Measurements from ENCODE around the gene PTCD3.

DNA sequence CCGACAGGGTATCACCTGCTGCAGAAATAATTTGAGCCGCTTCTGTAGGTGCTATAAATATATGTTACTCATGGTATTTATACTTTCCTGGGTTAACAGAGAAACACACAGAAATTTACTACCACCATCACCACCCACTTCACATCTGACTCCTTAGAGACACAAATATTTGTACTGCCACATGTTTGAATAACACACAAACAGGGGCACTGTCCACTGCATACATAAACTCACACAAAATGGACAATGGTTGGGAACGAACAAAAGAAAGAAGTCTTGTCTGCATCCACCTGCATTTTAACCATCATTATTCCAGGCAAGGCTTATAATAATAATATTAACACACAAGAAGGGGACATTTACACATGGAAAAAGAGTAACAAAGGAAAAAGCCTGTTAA lies 65.3 kb downstream of the PTCD3 start:
- TF ChIP-seq, protein P1, sequence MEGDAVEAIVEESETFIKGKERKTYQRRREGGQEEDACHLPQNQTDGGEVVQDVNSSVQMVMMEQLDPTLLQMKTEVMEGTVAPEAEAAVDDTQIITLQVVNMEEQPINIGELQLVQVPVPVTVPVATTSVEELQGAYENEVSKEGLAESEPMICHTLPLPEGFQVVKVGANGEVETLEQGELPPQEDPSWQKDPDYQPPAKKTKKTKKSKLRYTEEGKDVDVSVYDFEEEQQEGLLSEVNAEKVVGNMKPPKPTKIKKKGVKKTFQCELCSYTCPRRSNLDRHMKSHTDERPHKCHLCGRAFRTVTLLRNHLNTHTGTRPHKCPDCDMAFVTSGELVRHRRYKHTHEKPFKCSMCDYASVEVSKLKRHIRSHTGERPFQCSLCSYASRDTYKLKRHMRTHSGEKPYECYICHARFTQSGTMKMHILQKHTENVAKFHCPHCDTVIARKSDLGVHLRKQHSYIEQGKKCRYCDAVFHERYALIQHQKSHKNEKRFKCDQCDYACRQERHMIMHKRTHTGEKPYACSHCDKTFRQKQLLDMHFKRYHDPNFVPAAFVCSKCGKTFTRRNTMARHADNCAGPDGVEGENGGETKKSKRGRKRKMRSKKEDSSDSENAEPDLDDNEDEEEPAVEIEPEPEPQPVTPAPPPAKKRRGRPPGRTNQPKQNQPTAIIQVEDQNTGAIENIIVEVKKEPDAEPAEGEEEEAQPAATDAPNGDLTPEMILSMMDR (IDR thresholded peaks at IDR 0.05): no peak
- no peak for TF ChIP-seq POLR2A (IDR thresholded peaks at IDR 0.05)

All from testis (tissue), 2 donors.